Measurements from ENCODE around the gene SLC16A12.
A peak's percentile ranks its signal among the peaks of the same experiment; 100 is the strongest.
"Not testable (repeated sequence)": the region's sequence is repeated elsewhere in the genome, so short reads cannot be mapped to it uniquely, and the experiment has no call there.

Gene SLC16A12

DNA sequence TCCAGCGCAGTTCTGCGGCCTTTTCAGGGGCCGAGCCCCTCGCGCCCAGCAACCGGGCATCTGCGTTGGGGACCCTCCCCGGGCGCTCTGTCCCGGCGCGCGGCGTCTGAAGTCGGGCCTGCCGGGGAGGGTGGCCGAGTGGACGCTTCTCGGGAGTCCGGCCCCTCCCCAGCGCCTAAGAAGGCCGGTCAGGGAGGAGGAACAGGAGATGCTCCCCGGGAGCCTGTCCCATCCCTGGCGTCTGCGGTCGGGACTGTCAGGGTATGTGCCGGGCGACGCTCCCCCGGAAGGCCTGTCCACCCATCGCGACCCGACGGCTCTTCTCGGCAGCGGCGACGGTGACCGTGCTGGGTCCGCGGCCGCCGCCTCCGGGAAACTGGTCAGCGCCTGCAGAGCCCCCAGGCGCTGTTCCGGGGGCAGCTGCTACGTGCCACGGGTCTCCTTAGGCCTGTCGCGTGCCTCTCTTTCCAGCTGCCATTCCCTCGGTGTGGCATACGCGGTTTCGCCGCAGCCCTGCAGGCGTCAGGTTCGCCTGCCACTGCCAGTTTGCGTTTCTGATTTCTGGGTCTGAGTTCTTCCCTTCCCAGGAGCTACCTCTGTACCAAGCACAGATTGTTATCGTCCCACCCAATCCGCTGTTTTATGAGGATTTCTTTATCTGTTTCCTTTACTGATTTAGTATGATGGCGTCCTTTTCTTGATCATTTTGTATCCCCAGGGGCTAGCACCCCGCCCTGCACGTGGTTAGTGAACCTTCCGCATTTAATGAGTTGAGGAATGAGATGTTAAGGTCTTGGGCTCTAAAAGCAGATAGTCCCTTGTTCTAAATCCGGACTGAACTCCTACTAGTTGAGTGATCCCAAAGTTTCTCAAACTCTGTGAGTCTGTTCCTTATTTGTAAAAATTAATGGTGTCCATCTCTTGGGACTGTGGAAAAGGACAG lies 120.2 kb downstream of the SLC16A12 start:
- peak; percentile 37 for DNase-seq

DNA sequence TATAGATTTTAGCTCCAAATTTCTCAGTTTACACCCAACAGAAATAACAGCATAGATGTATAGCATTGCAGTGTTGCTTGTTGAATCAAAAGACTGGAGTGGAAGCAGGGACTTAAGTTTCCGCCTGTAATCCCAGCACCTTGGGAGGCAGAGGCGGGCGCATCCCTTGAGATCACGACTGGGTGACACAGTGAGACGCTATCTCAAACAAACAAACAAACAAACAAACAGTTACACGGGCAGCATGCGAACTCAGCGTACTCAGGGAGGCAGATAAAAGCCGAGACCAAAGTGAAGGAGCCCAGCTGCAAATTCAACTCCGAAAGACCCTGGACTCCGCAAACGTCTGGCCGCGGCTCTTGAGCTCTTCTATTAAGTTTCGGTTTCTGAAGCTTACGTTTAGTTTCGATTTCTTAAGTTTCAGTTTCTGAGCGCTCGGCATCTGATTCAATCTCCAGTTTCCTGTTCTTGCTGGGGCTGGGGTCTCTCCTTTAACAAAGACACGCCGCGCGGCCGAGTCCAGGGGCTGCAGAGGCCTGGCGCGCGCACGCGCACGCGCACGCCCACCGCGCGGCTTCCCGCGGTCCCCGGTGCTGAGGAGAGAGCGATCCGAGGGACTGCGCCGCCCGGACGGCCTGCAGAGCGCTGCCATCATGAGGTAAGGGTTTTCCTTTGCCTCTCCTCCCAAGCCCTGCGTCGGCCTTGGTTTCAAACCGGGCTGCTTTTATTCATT lies 121.1 kb downstream of the SLC16A12 start, which contains the start of gene IFIT5:
Gene IFIT5 (plus strand): TSS at position 423 of the 733 bp plus-strand sequence. CDS start 231 bp downstream, at position 654.
- peak; percentile 59 for DNase-seq

GRCh38 chr10:89413398-89413912 lies 121.9 kb downstream of the SLC16A12 start:
- no peak for DNase-seq

- peak; percentile 21 for DNase-seq
These were observed 123.1 kb downstream of the SLC16A12 start for GRCh38 chr10:89412276-89412675.

GRCh38 chr10:89411135-89411534 lies 124.3 kb downstream of the SLC16A12 start:
- DNase-seq, result not testable (repeated sequence)

GRCh38 chr10:89410551-89410950 lies 124.8 kb downstream of the SLC16A12 start:
- not testable (repeated sequence) for DNase-seq

GRCh38 chr10:89409282-89409681 lies 126.1 kb downstream of the SLC16A12 start:
- not testable (repeated sequence) for DNase-seq

- DNase-seq, result not testable (repeated sequence)
These were observed 127.6 kb downstream of the SLC16A12 start for GRCh38 chr10:89407792-89408191.

- not testable (repeated sequence) for DNase-seq
These were observed 129.2 kb downstream of the SLC16A12 start for GRCh38 chr10:89406178-89406577.

- no peak for DNase-seq
These were observed 131.0 kb downstream of the SLC16A12 start for GRCh38 chr10:89404104-89405047.

- DNase-seq, result no peak
These were observed 132.4 kb downstream of the SLC16A12 start for GRCh38 chr10:89403043-89403442.

- DNase-seq, result no peak
These were observed 135.4 kb downstream of the SLC16A12 start for GRCh38 chr10:89399956-89400355.

- DNase-seq, result no peak
These were observed 137.2 kb downstream of the SLC16A12 start for GRCh38 chr10:89398003-89398749.

DNA sequence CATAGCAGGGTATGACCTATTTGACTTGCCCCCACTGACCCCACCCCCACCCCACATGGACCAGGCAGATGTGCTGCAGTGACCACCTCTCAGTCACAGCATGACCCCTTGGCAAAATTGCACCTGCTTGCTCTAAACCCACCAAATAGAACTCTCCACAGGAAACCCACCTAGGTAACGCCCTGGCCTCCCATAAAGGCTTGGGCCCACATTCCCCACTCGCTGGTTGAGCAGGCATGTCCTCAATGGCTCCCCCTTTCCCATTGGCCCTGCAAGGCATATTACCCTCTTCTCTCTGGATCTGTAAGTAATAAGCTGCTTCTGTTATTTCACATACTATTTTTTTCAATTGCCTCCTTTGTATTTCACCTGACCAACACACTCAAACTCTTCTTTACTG lies 140.3 kb downstream of the SLC16A12 start:
- no peak for DNase-seq

DNA sequence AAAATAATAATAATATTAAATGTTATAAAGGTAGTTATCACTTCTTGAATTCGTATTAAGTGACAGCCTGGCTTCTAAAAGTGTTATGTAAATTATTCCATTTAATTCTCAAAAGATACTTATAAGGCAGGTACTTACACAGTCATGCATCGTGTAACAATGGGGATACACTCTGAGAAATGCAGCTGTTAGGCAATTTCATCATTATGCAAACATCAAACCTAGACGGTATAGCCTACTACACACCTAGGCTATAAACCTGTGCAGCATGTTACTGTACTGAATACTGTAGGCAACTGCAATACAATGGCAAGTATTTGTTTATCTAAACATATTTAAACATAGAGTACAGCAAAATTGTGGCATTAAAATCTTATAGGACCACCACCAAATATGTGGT lies 141.5 kb downstream of the SLC16A12 start:
- no peak for DNase-seq

DNA sequence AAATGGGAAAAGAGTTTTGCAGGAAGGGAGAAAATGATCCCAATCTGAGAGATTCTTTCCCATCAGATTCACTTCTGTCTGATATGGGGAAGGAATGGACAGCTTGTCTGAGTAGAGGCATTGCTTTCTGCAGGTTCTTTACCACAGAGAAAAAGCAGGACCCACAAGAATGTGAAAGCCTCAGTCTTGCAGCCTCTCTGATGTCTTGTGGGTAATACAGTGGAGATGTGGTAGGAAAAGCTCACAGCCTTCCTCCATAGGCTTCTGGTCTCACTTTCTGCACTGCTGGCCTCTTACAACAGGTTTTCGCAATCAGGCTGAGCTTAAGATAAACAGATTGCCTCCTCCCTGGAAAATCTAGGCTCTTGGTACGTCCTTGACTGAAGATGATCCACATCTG lies 142.4 kb downstream of the SLC16A12 start:
- no peak for DNase-seq

- DNase-seq, result peak; percentile 8
These were observed 143.3 kb downstream of the SLC16A12 start, which contains the start of gene IFIT1 for GRCh38 chr10:89391907-89392756. IFIT1 (plus strand) TSS chr10:89392623; CDS start chr10:89392713, 90 bp downstream.

GRCh38 chr10:89391226-89391576 lies 144.2 kb downstream of the SLC16A12 start:
- not testable (repeated sequence) for DNase-seq

- DNase-seq, result no peak
These were observed 144.7 kb downstream of the SLC16A12 start for GRCh38 chr10:89390476-89391225.

- DNase-seq, result no peak
These were observed 146.1 kb downstream of the SLC16A12 start for GRCh38 chr10:89389254-89389653.

Measured in stimulated activated CD4-positive, alpha-beta T cell treated with anti-CD3 and anti-CD28 coated beads, Interleukin-4, amount 100 ng/mL, for 1 hour (primary cell).